ENCODE measurements around the gene BEX4. TPM values are rescaled to one million over a fixed set of nuclear protein-coding genes. Genes with fewer than 3 reads are reported as not detected.

The BEX4 gene
- total and polyA plus RNA-seq, 2 of the 8 experiments (the other 6 are each of a cell fraction or from before 2014, with no cell fraction given): 27.2 to 45.1 TPM

- no peak for TF ChIP-seq EZH2 (IDR thresholded peaks at IDR 0.05; ENCODE audit: low read depth, low read length, severe bottlenecking)
- TF ChIP-seq POLR2AphosphoS5 (IDR thresholded peaks at IDR 0.05; ENCODE audit: low read depth, low read length): peak; percentile 95
- peak; percentile 21 for TF ChIP-seq KDM4A (IDR thresholded peaks at IDR 0.05; ENCODE audit: low read depth, low read length, severe bottlenecking)
- TF ChIP-seq CBX8 (IDR thresholded peaks at IDR 0.05; ENCODE audit: borderline replicate concordance, low read depth, low read length): no peak
- TF ChIP-seq ATF3 (IDR thresholded peaks at IDR 0.05; ENCODE audit: insufficient read depth, low read depth, low read length): no peak
- no peak for TF ChIP-seq RXRA (IDR thresholded peaks at IDR 0.05; ENCODE audit: insufficient read depth, low read depth, low read length)
- no peak for TF ChIP-seq KDM1A (IDR thresholded peaks at IDR 0.05; ENCODE audit: borderline replicate concordance, low read length)
- no peak for TF ChIP-seq CBX5 (IDR thresholded peaks at IDR 0.05; ENCODE audit: low read depth, low read length)
- no peak for TF ChIP-seq HDAC2 (IDR thresholded peaks at IDR 0.05; ENCODE audit: borderline replicate concordance in 1 of 2, low read depth in 2 of 2, low read length in 2 of 2)
- TF ChIP-seq EGR1 (IDR thresholded peaks at IDR 0.05; ENCODE audit: borderline replicate concordance, low read depth, low read length): peak; percentile 40; the same call in 1 of the 2 replicates
- TF ChIP-seq RFX5 (IDR thresholded peaks at IDR 0.05; ENCODE audit: borderline replicate concordance, low read depth, low read length): no peak
- peak; percentile 97 for TF ChIP-seq TBP (IDR thresholded peaks at IDR 0.05; ENCODE audit: low read depth, low read length)
- no peak for TF ChIP-seq NANOG (IDR thresholded peaks at IDR 0.05; ENCODE audit: insufficient read depth, low read depth, low read length, poor library complexity, severe bottlenecking)
- TF ChIP-seq CREB1 (IDR thresholded peaks at IDR 0.05): peak; percentile 76
- TF ChIP-seq USF2 (IDR thresholded peaks at IDR 0.05; ENCODE audit: low read length): peak; percentile 88
- peak; percentile 67 for TF ChIP-seq MAX (IDR thresholded peaks at IDR 0.05)
- no peak for TF ChIP-seq CEBPB (IDR thresholded peaks at IDR 0.05; ENCODE audit: low read depth, low read length)
- TF ChIP-seq KDM5A (IDR thresholded peaks at IDR 0.05; ENCODE audit: low read length): no peak
- TF ChIP-seq TAF1 (IDR thresholded peaks at IDR 0.05; ENCODE audit: low read depth, low read length): peak; percentile 99
- TF ChIP-seq GTF2F1 (IDR thresholded peaks at IDR 0.05; ENCODE audit: borderline replicate concordance, low read depth, low read length): no peak
Measured at GRCh38 chrX:103214870-103215424, at the start of gene BEX4 (continued).

Measured in H1 (cell line).